GM23338 (cell line): ENCODE results near the gene MCOLN2.

Experiments used
- CREB1 ChIP-seq: fragments of 250-450 bp; sonication (Bioruptor Pico); IDR thresholded peaks from 2 replicates; pipeline ENCODE4 v1.5.0; 2020; ENCODE audit warnings: low read depth, mild to moderate bottlenecking, moderate library complexity
- EZH2 ChIP-seq: fragments of 200-600 bp; sonication (generic); IDR thresholded peaks from one replicate; pipeline ENCODE4 v1.8.0; 2017; ENCODE audit warnings: antibody characterized with exemption, mild to moderate bottlenecking, low read depth; ENCODE audit not compliant: unreplicated experiment
- EZH2phosphoT487 ChIP-seq: fragments of 200-600 bp; sonication (generic); IDR thresholded peaks from one replicate; pipeline ENCODE4 v1.8.1; 2018; ENCODE audit warnings: antibody characterized with exemption; ENCODE audit not compliant: unreplicated experiment
- JUNB ChIP-seq: IDR thresholded peaks from one replicate; pipeline ENCODE4 v1.6.1; 2016; ENCODE audit warnings: antibody characterized with exemption; ENCODE audit not compliant: unreplicated experiment
- POLR2AphosphoS5 ChIP-seq: IDR thresholded peaks from 2 replicates; pipeline ENCODE4 v1.6.1; 2016; ENCODE audit warnings: antibody characterized with exemption, low read depth
- TF ChIP-seq, protein P1 (sequence below), 2 experiments: fragments of 200-600 bp in 1 of 2; sonication (generic) in 1 of 2; conservative IDR thresholded peaks; 2 replicates each; pipeline versions ENCODE4 v1.5.1 to v1.6.1; 2016 to 2017; ENCODE audit warnings: antibody characterized with exemption in 2 of 2, low read depth in 2 of 2, mild to moderate bottlenecking in 2 of 2, moderate library complexity in 1 of 2

DNA sequence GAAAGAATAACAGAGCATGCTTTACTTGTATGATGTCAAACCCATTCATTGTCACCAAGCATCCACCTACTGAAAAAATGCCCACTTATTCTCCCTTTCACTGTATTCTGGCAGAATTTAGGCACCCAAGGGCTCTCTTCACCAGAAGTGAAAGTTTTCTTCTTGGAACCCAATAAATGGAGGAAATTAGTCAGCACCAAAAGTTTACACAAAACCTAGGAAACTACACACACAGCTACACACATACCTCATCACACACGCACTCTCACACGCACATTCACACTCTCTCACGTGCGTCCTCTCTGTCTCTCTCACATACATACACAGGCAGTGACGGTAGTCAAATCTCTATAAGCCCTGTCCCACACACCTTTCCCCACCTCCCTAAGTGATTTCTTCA lies 37.6 kb downstream of the MCOLN2 start:
- TF ChIP-seq, protein P1, sequence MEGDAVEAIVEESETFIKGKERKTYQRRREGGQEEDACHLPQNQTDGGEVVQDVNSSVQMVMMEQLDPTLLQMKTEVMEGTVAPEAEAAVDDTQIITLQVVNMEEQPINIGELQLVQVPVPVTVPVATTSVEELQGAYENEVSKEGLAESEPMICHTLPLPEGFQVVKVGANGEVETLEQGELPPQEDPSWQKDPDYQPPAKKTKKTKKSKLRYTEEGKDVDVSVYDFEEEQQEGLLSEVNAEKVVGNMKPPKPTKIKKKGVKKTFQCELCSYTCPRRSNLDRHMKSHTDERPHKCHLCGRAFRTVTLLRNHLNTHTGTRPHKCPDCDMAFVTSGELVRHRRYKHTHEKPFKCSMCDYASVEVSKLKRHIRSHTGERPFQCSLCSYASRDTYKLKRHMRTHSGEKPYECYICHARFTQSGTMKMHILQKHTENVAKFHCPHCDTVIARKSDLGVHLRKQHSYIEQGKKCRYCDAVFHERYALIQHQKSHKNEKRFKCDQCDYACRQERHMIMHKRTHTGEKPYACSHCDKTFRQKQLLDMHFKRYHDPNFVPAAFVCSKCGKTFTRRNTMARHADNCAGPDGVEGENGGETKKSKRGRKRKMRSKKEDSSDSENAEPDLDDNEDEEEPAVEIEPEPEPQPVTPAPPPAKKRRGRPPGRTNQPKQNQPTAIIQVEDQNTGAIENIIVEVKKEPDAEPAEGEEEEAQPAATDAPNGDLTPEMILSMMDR (conservative IDR thresholded peaks at IDR 0.05; ENCODE audit: low read depth in 2 of 2), result no peak
- TF ChIP-seq POLR2AphosphoS5 (no peak), EZH2phosphoT487 (no peak), EZH2 (no peak), JUNB (no peak), CREB1 (no peak)
